Measurements from ENCODE around the gene ITGB1BP2. TPM values are rescaled to one million over a fixed set of nuclear protein-coding genes. Genes with fewer than 3 reads are reported as not detected.

The ITGB1BP2 gene
- total RNA-seq (2022; extraction: Qiagen RNA extraction; ENCODE audit: low read depth) = 0.81 to 1.2 TPM (median 1.1 TPM) in 5 replicates

GRCh38 chrX:71301195-71301924 is at the start of gene ITGB1BP2:
ITGB1BP2 (plus strand) TSS chrX:71301750; CDS start chrX:71301807, 57 bp downstream.

GRCh38 chrX:71254092-71254963 is 47.2 kb upstream of the ITGB1BP2 start, which contains the start of gene ZMYM3:
ZMYM3 (minus strand) TSS chrX:71254140; CDS start chrX:71253255, 885 bp downstream.

GRCh38 chrX:71283403-71284143 is 18.0 kb upstream of the ITGB1BP2 start, which contains the start of gene NONO:
NONO (plus strand) TSS chrX:71283635; CDS start chrX:71290638, 7,003 bp downstream.

Other genes with a start within 250 kb of the ITGB1BP2 start
- gene SNX12, start 233.4 kb upstream of the ITGB1BP2 start, total RNA-seq (2022; extraction: Qiagen RNA extraction; ENCODE audit: low read depth) = 77.9 to 81.7 TPM (median 80.3 TPM) in 5 replicates
- gene FOXO4, start 205.9 kb upstream of the ITGB1BP2 start, total RNA-seq (2022; extraction: Qiagen RNA extraction; ENCODE audit: low read depth) = 1.0 to 2.0 TPM (median 1.9 TPM) in 5 replicates
- gene CXorf65, start 195.0 kb upstream of the ITGB1BP2 start, total RNA-seq (2022; extraction: Qiagen RNA extraction; ENCODE audit: low read depth) = not detected in 5 replicates
- gene IL2RG, start 190.2 kb upstream of the ITGB1BP2 start, total RNA-seq (2022; extraction: Qiagen RNA extraction; ENCODE audit: low read depth) = 0.14 to 0.54 TPM (median 0.23 TPM) in 4 of 5 replicates, not detected in the other
- gene MED12, start 183.2 kb upstream of the ITGB1BP2 start, total RNA-seq (2022; extraction: Qiagen RNA extraction; ENCODE audit: low read depth) = 10.4 to 14.4 TPM (median 11.6 TPM) in 5 replicates
- 0.91 to 1.4 TPM (median 0.94 TPM) in 5 replicates for gene NLGN3, start 156.9 kb upstream of the ITGB1BP2 start, total RNA-seq (2022; extraction: Qiagen RNA extraction; ENCODE audit: low read depth)
- gene GJB1, start 78.5 kb upstream of the ITGB1BP2 start, total RNA-seq (2022; extraction: Qiagen RNA extraction; ENCODE audit: low read depth) = 0.06 to 0.08 TPM (median 0.08 TPM) in 3 of 5 replicates, not detected in the others
- gene ZMYM3, start 47.6 kb upstream of the ITGB1BP2 start, total RNA-seq (2022; extraction: Qiagen RNA extraction; ENCODE audit: low read depth) = 10.9 to 15.6 TPM (median 13.2 TPM) in 5 replicates
- gene NONO, start 18.1 kb upstream of the ITGB1BP2 start, total RNA-seq (2022; extraction: Qiagen RNA extraction; ENCODE audit: low read depth) = 321 to 424 TPM (median 385 TPM) in 5 replicates
- gene TAF1, start 64.6 kb downstream of the ITGB1BP2 start, total RNA-seq (2022; extraction: Qiagen RNA extraction; ENCODE audit: low read depth) = 15.4 to 18.7 TPM (median 17.8 TPM) in 5 replicates
- gene OGT, start 231.4 kb downstream of the ITGB1BP2 start, total RNA-seq (2022; extraction: Qiagen RNA extraction; ENCODE audit: low read depth) = 27.4 to 46.5 TPM (median 43.5 TPM) in 5 replicates